Caki2 (cell line): ENCODE data around the gene GOLGA6B. TPM values are rescaled to one million over a fixed set of nuclear protein-coding genes. Genes with fewer than 3 reads are reported as not detected.
A peak's percentile ranks its signal among the peaks of the same experiment; 100 is the strongest.
"Not testable (repeated sequence)": the region's sequence is repeated elsewhere in the genome, so short reads cannot be mapped to it uniquely, and the experiment has no call there.

Experiments
- DNase-seq: peaks from one replicate; pipeline ENCODE4 v3.0.0-alpha.2; 2015; ENCODE audit warnings: low read depth
- in situ Hi-C: cut with HindIII; loops from 2 replicates; pipeline ENCODE4 v1.10.0; 2016; ENCODE audit warnings: low sequenced_read_pairs, low pct_unique_long_range_greater_than_20kb, mixed read lengths
- total RNA-seq: library from RNA; depleted of rRNA; stranded (reverse); fragments of >200 nt; shearing (Covaris generic); gene quantifications from 2 replicates; pipeline ENCODE4 v1.2.3, GENCODE V29; 2014; ENCODE audit warnings: low replicate concordance; rRNA removed

Gene GOLGA6B, protein sequence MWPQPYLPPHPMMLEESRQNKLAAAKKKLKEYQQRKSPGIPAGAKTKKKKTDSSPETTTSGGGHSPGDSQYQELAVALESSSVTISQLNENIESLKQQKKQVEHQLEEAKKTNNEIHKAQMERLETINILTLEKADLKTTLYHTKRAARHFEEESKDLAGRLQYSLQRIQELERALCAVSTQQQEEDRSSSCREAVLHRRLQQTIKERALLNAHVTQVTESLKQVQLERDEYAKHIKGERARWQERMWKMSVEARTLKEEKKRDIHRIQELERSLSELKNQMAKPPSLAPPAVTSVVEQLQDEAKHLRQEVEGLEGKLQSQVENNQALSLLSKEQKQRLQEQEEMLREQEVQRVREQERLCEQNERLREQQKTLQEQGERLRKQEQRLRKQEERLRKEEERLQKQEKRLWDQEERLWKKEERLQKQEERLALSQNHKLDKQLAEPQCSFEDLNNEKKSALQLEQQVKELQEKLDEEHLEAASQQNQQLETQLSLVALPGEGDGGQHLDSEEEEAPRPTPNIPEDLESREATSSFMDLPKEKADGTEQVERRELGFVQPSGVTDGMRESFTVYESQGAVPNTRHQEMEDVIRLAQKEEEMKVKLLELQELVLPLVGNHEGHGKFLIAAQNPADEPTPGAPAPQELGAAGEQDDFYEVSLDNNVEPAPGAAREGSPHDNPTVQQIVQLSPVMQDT
- not detected in 2 replicates for total RNA-seq

DNA sequence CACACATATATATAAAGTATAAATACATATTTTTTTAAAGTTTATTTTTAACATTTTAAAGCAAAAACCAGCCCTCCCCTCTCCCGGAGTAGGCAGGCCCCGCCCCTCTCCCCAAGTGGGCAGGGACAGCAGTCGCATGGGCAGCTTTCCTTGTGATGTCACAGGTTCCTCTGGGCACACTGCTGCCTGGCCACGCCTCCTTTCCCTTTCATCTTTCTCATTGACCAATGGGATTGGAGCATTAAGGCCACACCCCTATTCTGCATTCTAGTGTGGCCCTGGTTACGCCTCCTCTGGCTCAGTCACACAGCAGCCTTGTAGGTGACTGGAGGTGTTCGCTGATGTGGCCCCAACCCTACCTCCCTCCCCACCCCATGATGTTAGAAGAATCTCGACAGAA, at the start of gene GOLGA6B:
Gene GOLGA6B, plus strand, starts transcription at position 301 of the 400 bp plus-strand sequence. Its CDS starts 41 bp downstream, at position 342.
- in situ Hi-C loops, DNase-seq: not testable (repeated sequence)

DNA sequence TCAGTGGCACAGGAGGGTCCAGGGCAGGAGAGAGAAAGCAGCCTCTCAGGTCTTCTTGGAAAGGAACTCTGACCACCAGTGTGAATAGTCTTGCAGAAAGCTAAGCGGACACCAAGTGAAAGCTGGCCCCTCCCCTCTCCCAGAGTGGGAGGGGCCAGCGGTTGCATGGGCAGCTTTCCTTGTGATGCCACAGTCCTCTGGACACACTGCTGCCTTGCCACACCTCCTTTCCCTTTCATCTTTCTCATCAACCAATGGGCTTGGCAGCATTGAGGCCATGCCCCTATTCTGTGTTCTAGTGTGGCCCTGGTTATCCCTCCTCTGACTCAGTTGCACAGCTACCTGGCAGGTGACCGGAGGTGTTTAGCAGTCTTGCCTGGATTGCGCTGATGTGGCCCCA, 49.7 kb upstream of the GOLGA6B start:
- in situ Hi-C loops: no loop called here
- DNase-seq: peak; percentile 32

DNA sequence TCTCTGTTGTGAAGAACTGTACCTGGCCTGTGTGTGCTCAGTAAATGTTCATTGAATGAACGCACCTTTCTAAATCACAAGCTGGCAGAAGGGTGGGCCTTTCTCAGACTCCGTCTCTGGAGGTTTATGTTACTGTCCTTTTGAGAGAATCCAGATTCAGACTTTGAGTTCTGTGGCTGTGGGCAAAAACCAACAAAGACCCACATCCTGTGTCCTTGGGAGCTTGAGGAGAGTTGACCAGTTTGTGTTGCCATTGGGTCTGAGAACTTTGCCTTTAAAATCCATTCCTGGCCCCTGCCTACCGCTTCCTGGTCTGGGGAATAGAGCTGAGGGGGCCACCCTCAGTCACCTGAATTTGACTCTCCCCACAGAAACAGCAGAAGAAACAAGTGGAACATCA, 46.4 kb upstream of the GOLGA6B start:
- DNase-seq, in situ Hi-C loops: not testable (repeated sequence)

DNA sequence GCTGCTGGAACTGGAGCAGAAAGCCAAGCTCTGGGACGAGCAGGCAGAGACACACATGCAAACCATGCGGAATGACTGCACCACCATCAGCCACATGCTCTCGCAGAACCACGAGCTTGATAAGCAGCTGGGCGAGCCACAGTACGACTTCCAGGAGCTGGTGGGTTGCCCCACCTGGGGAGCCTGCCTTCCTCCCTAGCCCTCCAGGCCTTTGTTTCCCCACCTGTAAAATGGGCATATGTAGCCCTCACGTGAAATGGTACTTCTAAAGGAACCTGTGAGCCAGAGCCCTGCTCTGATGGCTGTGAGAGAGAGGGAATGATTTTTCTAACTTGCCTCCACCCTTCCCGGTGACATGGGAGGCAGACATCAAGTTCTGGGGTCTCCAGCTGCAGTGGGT, 44.6 kb upstream of the GOLGA6B start:
- no peak for DNase-seq
- in situ Hi-C loops: no loop called here

DNA sequence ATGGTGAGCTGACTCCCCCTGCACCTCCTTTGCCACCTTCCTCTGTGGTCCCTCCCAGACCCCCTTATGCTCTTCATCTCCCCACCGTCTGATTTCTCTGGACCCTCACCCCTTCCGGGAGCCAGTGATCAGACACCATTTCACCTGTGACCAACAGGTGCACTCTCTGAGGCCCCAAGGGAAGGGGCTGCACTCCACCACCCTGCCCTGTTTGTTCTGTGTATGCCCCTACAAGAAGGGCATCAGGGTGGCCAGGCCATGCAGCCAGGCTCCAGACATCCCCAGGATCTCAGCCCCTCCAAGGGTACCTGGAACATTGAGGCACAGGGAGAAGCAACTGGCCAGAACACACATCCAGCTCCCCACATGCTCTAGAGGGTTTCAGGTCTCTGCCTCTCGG, 42.2 kb upstream of the GOLGA6B start:
- in situ Hi-C loops, DNase-seq: not testable (repeated sequence)

DNA sequence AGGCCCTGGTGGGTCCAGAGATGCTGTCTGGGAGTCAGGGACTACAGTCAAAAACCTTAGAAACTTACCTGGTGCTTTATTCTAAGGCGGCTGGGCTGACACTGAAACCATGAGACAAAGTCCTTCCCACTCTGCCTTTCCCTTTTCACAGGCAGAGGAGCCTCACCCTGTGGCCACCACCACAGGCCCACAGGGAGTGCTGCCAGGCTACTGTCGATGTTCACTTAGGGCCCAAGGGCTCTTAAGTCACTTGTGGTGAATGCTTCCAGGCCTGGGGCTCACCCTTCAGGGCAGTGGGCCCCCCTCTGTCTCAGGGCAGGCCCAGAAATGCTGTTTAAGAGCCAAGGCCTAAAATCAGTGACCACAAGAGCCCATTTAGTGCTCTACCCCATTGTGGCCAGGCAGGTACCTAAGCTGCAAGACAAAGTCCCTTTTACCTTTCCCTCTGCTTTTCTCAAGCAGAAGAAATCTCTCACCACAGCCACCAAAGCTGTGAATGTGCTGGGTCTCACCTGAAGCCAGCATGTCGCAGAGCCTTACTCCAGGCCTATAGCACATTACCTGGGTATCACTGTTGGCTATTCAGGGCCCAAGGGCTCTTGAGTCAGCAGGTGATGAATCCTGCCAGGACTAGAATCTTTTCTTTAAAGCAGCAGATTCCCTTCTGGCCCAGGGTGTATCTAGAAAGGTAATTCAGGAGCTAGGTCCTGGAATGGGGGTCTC, 39.5 kb upstream of the GOLGA6B start:
- no peak for DNase-seq
- in situ Hi-C loops: no loop called here

DNA sequence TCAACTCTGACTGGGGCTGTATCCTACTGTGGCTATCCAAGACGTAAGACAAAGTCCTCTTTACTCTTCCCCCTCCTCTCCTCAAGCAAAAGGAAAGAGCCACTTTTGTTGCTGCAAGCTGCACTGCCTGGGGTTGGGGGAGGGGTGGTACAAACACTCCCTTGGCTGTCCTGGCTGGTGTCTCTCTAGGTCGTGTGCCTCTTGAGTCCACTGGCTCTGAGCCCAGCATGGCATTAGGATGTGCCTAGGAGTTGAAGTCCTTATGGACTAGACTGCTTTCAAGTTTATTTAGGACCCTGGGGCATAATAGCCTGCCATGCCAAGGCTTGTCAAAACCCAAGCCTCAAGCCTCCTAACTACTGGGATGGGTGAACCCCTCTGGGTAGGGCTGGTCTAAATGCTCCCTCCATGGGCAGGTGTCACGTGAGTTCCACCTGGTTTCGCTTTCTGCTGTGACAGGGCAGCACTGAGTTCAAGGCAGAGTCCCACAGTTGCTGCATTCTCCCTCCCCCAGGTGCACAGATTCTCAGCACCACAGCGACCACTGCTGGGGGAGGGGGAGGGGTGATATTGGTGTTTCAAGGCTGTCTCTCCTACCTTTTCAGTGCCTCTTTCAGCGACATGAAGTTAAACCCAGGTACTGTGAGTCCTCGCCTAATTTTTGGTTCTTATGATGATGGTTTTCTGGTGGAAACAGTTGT, 38.8 kb upstream of the GOLGA6B start:
- DNase-seq, in situ Hi-C loops: not testable (repeated sequence)

DNA sequence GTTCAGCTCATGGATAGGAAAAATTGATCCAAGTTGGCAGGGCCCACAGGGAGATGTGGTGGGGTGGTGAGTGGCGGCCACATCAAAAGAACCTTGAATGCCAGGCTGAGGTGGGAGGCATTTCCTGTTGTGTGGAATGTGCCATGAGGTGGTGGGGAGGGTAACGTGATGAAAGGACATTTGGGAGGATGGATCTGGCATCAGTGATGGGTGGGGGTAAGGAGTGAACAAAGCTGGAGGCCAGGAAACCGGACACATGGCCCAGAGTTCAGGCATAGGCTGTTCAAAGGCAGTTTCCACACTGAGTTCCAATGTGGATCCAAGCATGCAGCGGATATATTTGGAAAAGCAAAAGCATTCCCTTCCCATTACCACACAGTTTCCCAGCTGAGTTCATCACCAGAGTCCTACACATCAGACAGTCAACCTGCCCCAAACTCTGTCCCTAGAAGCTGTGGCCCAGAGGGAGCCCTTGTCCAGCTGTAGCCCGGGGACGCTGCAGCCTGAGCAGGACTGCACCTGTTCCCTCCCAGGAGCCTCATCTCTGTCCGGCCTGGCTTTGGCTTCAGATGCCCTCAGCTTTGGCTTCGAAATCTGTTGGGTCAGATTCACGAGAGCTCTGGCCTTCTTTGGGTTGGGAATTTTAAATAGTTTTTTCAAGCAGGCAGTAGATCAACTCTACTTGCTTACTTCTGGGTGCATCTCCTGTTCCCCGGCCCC, 37.8 kb upstream of the GOLGA6B start:
- in situ Hi-C loops: no loop called here

DNA sequence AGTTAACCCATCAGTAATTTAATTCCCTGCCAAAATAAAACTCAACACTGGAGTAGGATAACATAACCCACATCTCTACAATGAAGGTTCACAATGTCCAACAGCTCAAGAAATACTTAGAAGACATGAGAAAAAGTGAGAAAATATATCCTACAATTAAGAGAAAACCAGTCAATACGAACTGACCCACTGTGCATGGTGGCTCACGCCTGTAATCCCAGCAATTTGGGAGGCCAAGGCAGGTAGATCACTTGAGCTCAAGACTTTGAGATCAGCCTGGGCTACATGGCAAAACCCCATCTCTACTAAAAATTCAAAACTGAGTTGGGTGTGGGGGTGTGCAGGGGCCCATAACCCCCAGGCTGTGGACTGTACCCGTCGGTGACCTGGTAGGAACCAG, 30.6 kb upstream of the GOLGA6B start:
- DNase-seq, in situ Hi-C loops: not testable (repeated sequence)

More for the DNA sequence above, 37.8 kb upstream of the GOLGA6B start:
- no peak for DNase-seq

DNA sequence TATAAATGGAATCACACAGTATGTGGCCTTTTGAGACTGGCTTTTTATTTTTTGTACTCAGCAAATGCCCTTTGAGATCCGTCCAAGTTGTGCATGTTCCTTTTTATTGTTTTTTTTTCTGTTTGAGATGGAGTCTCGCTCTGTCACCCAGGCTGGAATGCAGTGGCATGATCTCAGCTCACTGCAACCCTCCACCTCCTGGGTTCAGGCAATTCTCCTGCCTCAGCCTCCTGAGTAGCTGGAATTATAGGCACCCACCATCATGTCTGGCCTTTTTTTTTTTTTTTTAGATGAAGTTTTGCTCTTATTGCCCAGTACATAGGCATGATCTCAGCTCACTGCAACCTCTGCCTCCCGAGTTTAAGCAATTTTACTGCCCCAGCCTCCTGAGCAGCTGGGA, 28.3 kb upstream of the GOLGA6B start:
- DNase-seq, in situ Hi-C loops: not testable (repeated sequence)

DNA sequence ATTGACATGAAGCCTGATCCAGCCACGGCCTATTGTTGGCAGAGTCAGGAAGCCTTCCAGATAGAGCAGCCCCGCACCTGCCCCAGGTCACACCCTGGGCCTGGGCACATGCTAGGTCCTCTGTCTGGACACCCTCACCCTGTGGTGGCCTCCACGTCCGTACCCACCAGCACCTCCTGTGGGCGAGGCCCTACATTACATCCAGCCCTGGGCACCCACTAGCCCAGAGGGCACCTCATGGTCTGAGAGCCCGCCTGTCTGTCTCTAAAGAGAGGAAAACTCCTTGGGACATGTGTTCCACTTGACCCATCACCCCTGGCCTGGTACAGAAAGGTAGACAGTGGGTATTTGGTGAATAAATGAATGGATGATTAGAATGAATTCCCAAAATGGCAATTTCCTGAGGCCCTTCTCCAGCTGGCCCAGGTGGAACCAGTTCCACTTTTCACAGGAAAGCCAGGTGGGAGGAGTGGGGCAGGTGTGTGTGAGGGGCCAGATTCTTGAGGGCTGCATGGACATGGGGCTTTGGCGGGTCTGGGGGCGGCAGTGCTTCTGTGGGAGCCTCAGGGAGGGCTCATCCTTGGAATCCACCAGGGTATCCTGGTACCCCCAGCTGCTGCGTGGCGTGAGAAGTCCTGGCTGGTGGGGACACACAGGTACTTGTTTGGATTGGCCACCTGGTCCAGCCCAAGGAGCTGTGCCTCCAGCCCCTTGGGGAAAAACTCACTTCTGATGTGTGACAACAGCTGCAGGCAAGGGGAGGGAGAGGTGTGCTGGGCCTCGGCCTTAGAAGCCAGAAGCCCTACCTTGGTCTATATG, 26.0 kb upstream of the GOLGA6B start:
- DNase-seq, in situ Hi-C loops: not testable (repeated sequence)

DNA sequence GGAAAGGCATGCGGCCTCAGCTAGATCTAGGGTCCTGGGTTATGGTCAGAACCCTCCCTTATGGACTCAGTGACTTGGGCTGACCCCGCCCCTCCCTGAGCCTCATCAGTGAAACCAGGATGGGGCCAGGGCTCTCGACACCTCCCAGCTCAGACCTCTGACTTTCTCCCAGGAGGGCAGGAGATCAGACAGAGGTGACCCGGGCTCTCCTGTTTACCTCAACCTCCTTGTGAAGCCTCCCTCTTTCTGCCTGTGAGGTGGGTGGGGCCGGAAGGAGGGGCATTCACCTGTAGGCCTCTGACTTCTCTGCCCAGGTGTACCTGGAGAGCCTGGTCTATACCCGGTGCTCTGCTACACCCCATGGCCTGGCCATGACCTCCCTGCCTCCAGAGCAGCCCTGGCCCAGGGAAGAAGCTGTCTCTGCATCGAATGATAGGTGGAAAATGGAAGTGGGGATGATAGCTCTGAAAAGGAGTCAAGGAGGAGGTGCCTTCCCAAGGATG, 25.4 kb upstream of the GOLGA6B start:
- DNase-seq, in situ Hi-C loops: not testable (repeated sequence)

DNA sequence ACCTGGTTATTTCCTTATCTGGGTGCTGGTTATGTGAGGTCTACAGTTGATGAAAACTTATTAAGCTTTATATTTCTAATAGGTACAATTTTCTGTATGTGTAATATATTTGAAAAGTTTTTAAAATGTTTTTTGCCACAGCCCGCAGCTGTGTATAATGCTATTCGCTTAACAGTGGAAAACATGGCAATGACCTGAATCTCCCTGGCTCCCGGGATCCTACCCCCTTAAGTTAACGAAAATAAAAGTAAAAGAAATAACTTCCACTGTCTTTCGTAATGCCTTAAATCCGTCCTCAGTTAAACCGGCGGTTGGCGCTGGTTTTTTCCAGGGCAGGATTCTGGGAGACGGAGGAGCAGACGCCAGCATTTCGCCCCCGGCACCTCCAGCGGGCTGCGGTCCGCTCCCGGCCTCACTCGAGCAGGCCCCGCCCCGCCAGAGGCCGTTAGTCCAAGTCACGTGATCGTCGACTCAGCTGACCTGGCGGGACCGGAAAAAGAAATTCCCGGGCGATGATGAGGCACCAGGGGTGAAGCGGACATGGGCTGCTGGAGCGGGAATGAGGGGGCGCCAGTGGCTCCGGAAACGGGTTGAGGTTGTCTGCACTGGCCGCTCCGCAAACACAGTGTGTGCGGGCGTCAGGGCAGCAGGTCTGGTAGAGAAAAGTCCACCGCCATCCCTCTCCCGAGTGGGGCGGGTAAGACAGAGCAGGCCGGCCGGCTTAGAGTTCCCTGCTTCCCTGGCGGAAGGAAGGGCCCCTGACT, 17.8 kb upstream of the GOLGA6B start:
- in situ Hi-C loops: not testable (repeated sequence)
- peak; percentile 58 for DNase-seq

DNA sequence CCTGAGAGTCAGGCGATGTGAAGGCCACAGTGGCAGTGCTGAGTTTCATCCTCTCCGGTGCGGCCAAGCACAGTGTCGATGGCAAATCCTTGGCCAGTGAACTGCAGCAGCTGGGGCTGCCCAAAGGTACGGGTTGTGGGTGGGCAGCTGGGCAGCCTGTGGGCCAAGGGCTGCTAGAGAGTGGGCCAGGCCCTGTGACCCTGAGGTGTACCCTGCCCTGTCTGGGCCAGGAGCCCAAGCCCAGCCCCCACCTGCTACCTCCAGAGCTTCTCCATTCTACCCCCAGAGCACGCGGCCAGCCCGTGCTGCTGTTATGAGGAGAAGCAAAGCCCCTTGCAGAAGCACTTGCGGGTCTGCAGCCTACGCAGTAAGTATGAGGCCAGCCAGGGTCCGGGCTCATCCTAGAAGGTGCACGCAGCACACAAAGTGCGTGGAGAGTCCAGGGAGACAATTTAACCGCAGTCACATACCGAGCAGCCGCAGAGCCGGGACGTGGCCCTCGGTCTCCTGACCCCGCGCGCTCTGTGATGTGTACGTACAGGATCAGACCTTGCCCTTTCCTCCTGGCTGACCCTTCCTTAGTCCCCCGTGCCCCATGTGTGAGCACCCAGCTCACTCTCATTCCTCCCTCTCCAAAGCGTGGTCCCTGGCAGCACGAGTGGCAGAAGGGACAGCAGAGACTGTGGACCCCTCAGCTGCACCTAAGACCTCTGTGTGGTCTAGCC, 14.6 kb upstream of the GOLGA6B start:
- not testable (repeated sequence) for DNase-seq

DNA sequence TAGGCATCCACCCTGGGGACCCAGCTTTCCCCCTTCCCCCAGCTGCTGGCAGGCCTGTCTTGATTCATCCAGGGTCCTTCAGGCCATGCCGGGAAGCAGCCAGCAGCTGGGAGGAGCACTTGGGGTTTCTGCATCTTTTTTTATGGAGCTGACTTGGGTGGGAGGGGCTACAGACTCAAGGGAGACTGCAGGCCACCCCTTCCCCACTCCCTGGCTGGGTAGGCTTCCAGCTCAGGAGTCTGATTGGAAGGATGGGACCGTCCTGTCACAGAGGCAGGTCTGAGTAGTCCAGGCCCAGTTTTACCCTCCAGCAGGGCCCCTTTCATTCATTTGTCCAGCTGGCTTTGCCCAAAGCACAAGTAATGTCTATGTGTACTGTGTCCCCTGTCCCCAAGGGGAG, 12.2 kb upstream of the GOLGA6B start:
- DNase-seq, in situ Hi-C loops: not testable (repeated sequence)

More for the DNA sequence above, 14.6 kb upstream of the GOLGA6B start:
- in situ Hi-C loops: not testable (repeated sequence)
